ENCODE results near the gene PTPRT. TPM values are rescaled to one million over a fixed set of nuclear protein-coding genes. Genes with fewer than 3 reads are reported as not detected.
A peak's percentile ranks its signal among the peaks of the same experiment; 100 is the strongest.

The PTPRT gene
- total and polyA plus RNA-seq, 4 donors, result 10.7 to 46.1 (median 32.0) TPM

- H3K27ac ChIP-seq (ENCODE audit: low read depth, low read length), result no peak overlapping the region
- no peak for DNase-seq (ENCODE audit: low read depth in 4 of 6, low spot score in 6 of 6)
- WGBS (ENCODE audit: insufficient coverage), result 80% methylated on average over 3 of the region's 6 CpGs
- H3K9me3 ChIP-seq (ENCODE audit: control insufficient read depth, insufficient read depth, low read length), result no peaks in the 10 kb centered on the region
- no peaks in the 10 kb centered on the region for H3K27me3 ChIP-seq (ENCODE audit: control insufficient read depth, insufficient read depth, low read length)
- no peaks in the 10 kb centered on the region for H3K4me1 ChIP-seq (ENCODE audit: control insufficient read depth, insufficient read depth, low read length)
- no peaks in the 10 kb centered on the region for H3K36me3 ChIP-seq (ENCODE audit: control insufficient read depth, insufficient read depth, low read length)
- H3K4me3 ChIP-seq (ENCODE audit: low read depth, low read length), result no peak overlapping the region
Observed at GRCh38 chr20:42432496-42433334, 757.0 kb downstream of the PTPRT start.

- 84% methylated on average over 2 of the region's 2 CpGs for WGBS (ENCODE audit: insufficient coverage)
- no peaks in the 10 kb centered on the region for H3K9me3 ChIP-seq (ENCODE audit: control insufficient read depth, insufficient read depth, low read length)
- H3K27me3 ChIP-seq (ENCODE audit: control insufficient read depth, insufficient read depth, low read length), result no peaks in the 10 kb centered on the region
- DNase-seq (ENCODE audit: low read depth in 4 of 6, low spot score in 6 of 6), result no peak
- no peak overlapping the region for H3K27ac ChIP-seq (ENCODE audit: low read depth, low read length)
- H3K36me3 ChIP-seq (ENCODE audit: control insufficient read depth, insufficient read depth, low read length), result no peaks in the 10 kb centered on the region
- no peak overlapping the region for H3K4me3 ChIP-seq (ENCODE audit: low read depth, low read length)
- H3K4me1 ChIP-seq (ENCODE audit: control insufficient read depth, insufficient read depth, low read length), result no peaks in the 10 kb centered on the region
Observed at GRCh38 chr20:42430598-42430997, 759.1 kb downstream of the PTPRT start.

GRCh38 chr20:42429761-42430458, 759.8 kb downstream of the PTPRT start:
- Histone ChIP-seq H3K4me3 (ENCODE audit: low read depth, low read length) (no peak overlapping the region), H3K4me1 (ENCODE audit: control insufficient read depth, insufficient read depth, low read length) (no peaks in the 10 kb centered on the region), H3K27ac (ENCODE audit: low read depth, low read length) (no peak overlapping the region), H3K27me3 (ENCODE audit: control insufficient read depth, insufficient read depth, low read length) (no peaks in the 10 kb centered on the region), H3K9me3 (ENCODE audit: control insufficient read depth, insufficient read depth, low read length) (no peaks in the 10 kb centered on the region), H3K36me3 (ENCODE audit: control insufficient read depth, insufficient read depth, low read length) (no peaks in the 10 kb centered on the region)
- 84% methylated on average over 8 of the region's 8 CpGs for WGBS (ENCODE audit: insufficient coverage)
- no peak for DNase-seq (ENCODE audit: low read depth in 4 of 6, low spot score in 6 of 6)

GRCh38 chr20:42419814-42420532, 769.7 kb downstream of the PTPRT start:
- DNase-seq (ENCODE audit: low read depth in 4 of 6, low spot score in 6 of 6), result no peak
- H3K4me3 ChIP-seq (ENCODE audit: low read depth, low read length), result no peak overlapping the region
- WGBS (ENCODE audit: insufficient coverage), result 82% methylated on average over 11 of the region's 15 CpGs
- H3K36me3 ChIP-seq (ENCODE audit: control insufficient read depth, insufficient read depth, low read length), result no peaks in the 10 kb centered on the region
- no peaks in the 10 kb centered on the region for H3K9me3 ChIP-seq (ENCODE audit: control insufficient read depth, insufficient read depth, low read length)
- H3K4me1 ChIP-seq (ENCODE audit: control insufficient read depth, insufficient read depth, low read length), result no peaks in the 10 kb centered on the region
- no peaks in the 10 kb centered on the region for H3K27me3 ChIP-seq (ENCODE audit: control insufficient read depth, insufficient read depth, low read length)
- no peak overlapping the region for H3K27ac ChIP-seq (ENCODE audit: low read depth, low read length)

GRCh38 chr20:42406826-42407225, 782.9 kb downstream of the PTPRT start:
- H3K4me3 ChIP-seq (ENCODE audit: low read depth, low read length), result no peak overlapping the region
- H3K27ac ChIP-seq (ENCODE audit: low read depth, low read length), result no peak overlapping the region
- no peaks in the 10 kb centered on the region for H3K27me3 ChIP-seq (ENCODE audit: control insufficient read depth, insufficient read depth, low read length)
- no peaks in the 10 kb centered on the region for H3K36me3 ChIP-seq (ENCODE audit: control insufficient read depth, insufficient read depth, low read length)
- DNase-seq (ENCODE audit: low read depth in 4 of 6, low spot score in 6 of 6), result no peak
- 100% methylated on average over 1 of the region's 2 CpGs for WGBS (ENCODE audit: insufficient coverage)
- H3K9me3 ChIP-seq (ENCODE audit: control insufficient read depth, insufficient read depth, low read length), result no peaks in the 10 kb centered on the region
- no peaks in the 10 kb centered on the region for H3K4me1 ChIP-seq (ENCODE audit: control insufficient read depth, insufficient read depth, low read length)

GRCh38 chr20:42402455-42402854, 787.3 kb downstream of the PTPRT start:
- Histone ChIP-seq H3K4me3 (ENCODE audit: low read depth, low read length) (no peak overlapping the region), H3K27ac (ENCODE audit: low read depth, low read length) (no peak overlapping the region), H3K27me3 (ENCODE audit: control insufficient read depth, insufficient read depth, low read length) (no peaks in the 10 kb centered on the region), H3K4me1 (ENCODE audit: control insufficient read depth, insufficient read depth, low read length) (no peaks in the 10 kb centered on the region), H3K36me3 (ENCODE audit: control insufficient read depth, insufficient read depth, low read length) (no peaks in the 10 kb centered on the region), H3K9me3 (ENCODE audit: control insufficient read depth, insufficient read depth, low read length) (no peaks in the 10 kb centered on the region)
- 29% methylated on average over 3 of the region's 5 CpGs for WGBS (ENCODE audit: insufficient coverage)
- peak in 2 of 6 donors; percentile 7 to 54 for DNase-seq (ENCODE audit: low read depth in 4 of 6, low spot score in 6 of 6)

- WGBS (ENCODE audit: insufficient coverage), result no CpG with 5 or more reads among the region's 3 CpGs
- DNase-seq (ENCODE audit: low read depth in 4 of 6, low spot score in 6 of 6), result peak in 1 of 6 donors; percentile 13
Observed at GRCh38 chr20:42401613-42402012, 788.1 kb downstream of the PTPRT start.

GRCh38 chr20:42399802-42400201, 789.9 kb downstream of the PTPRT start:
- WGBS (ENCODE audit: insufficient coverage), result no CpG with 5 or more reads among the region's 3 CpGs
- no peaks in the 10 kb centered on the region for H3K27me3 ChIP-seq (ENCODE audit: control insufficient read depth, insufficient read depth, low read length)
- no peaks in the 10 kb centered on the region for H3K4me1 ChIP-seq (ENCODE audit: control insufficient read depth, insufficient read depth, low read length)
- DNase-seq (ENCODE audit: low read depth in 4 of 6, low spot score in 6 of 6), result peak in 1 of 6 donors; percentile 17
- no peaks in the 10 kb centered on the region for H3K36me3 ChIP-seq (ENCODE audit: control insufficient read depth, insufficient read depth, low read length)
- no peak overlapping the region for H3K4me3 ChIP-seq (ENCODE audit: low read depth, low read length)
- H3K9me3 ChIP-seq (ENCODE audit: control insufficient read depth, insufficient read depth, low read length), result no peaks in the 10 kb centered on the region
- H3K27ac ChIP-seq (ENCODE audit: low read depth, low read length), result no peak overlapping the region

More at GRCh38 chr20:42401613-42402012, 788.1 kb downstream of the PTPRT start:
- Histone ChIP-seq H3K9me3 (ENCODE audit: control insufficient read depth, insufficient read depth, low read length) (no peaks in the 10 kb centered on the region), H3K27ac (ENCODE audit: low read depth, low read length) (no peak overlapping the region), H3K36me3 (ENCODE audit: control insufficient read depth, insufficient read depth, low read length) (no peaks in the 10 kb centered on the region), H3K27me3 (ENCODE audit: control insufficient read depth, insufficient read depth, low read length) (no peaks in the 10 kb centered on the region), H3K4me3 (ENCODE audit: low read depth, low read length) (no peak overlapping the region), H3K4me1 (ENCODE audit: control insufficient read depth, insufficient read depth, low read length) (no peaks in the 10 kb centered on the region)

- H3K36me3 ChIP-seq (ENCODE audit: control insufficient read depth, insufficient read depth, low read length), result no peaks in the 10 kb centered on the region
- no peaks in the 10 kb centered on the region for H3K9me3 ChIP-seq (ENCODE audit: control insufficient read depth, insufficient read depth, low read length)
- H3K4me1 ChIP-seq (ENCODE audit: control insufficient read depth, insufficient read depth, low read length), result no peaks in the 10 kb centered on the region
- H3K4me3 ChIP-seq (ENCODE audit: low read depth, low read length), result no peak overlapping the region
- WGBS (ENCODE audit: insufficient coverage), result no CpG with 5 or more reads among the region's 2 CpGs
- no peaks in the 10 kb centered on the region for H3K27me3 ChIP-seq (ENCODE audit: control insufficient read depth, insufficient read depth, low read length)
- no peak for DNase-seq (ENCODE audit: low read depth in 4 of 6, low spot score in 6 of 6)
- no peak overlapping the region for H3K27ac ChIP-seq (ENCODE audit: low read depth, low read length)
Observed at GRCh38 chr20:42392442-42392841, 797.3 kb downstream of the PTPRT start.

Measured in spinal cord (tissue), 10 donors.